ENCODE measurements around the gene SCMH1. TPM values are rescaled to one million over a fixed set of nuclear protein-coding genes. Genes with fewer than 3 reads are reported as not detected.

The SCMH1 gene
- total and polyA plus RNA-seq, 2 experiments from 2014 or later = 15.0 to 19.4 TPM

DNA sequence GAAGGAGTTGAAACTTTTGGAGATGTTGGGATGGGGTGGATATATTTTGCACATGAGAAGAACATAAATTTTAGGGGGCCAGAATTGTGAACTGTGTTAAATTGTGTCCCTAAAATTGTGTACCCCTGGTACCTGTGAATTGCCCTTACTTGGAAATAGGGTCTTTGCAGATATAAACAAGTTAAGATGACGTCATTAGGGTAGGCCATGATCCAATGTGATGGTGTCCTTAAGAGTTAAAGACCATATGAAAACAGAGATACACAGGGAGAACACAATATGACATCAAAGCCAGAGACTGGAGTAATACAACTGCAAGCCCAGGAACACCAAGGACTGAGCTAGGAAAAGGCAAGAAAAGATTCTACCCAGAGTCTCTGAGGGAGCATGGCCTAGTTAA lies 24.0 kb downstream of the SCMH1 start:
- ATAC-seq = no peak
- Mint-ChIP-seq H3K27me3 (ENCODE audit: insufficient read depth, low read depth, poor library complexity) (no peaks in the 10 kb centered on the region), H3K4me3 (no peak overlapping the region), H3K36me3 (ENCODE audit: low read depth) (peaks cover 39% of the 10 kb centered on the region), H3K27ac (no peak overlapping the region), H3K4me1 (no peaks in the 10 kb centered on the region), H3K9me3 (peaks cover 26% of the 10 kb centered on the region; the same call in 2 of the 3 replicates)
- Histone ChIP-seq H3K27me3 (ENCODE audit: insufficient read depth) (no peaks in the 10 kb centered on the region), H3K9me2 (ENCODE audit: insufficient read depth) (no peaks in the 10 kb centered on the region), H3K36me3 (ENCODE audit: insufficient read depth) (peaks cover 10% of the 10 kb centered on the region; the same call in 1 of the 2 replicates), H3K27ac (ENCODE audit: low read depth) (no peak overlapping the region), H3K4me3 (no peak overlapping the region), H2AFZ (no peak overlapping the region), H3K79me2 (replicated peaks; ENCODE audit: insufficient read depth) (no peaks in the 10 kb centered on the region; the same call in none of the 2 replicates), H3F3A (replicated peaks; ENCODE audit: low read depth) (no peaks in the 10 kb centered on the region), H4K20me1 (replicated peaks; ENCODE audit: insufficient read depth) (peaks cover 2% of the 10 kb centered on the region; the same call in 1 of the 2 replicates), H3K4me2 (no peak overlapping the region), H3K4me1 (ENCODE audit: insufficient read depth) (no peaks in the 10 kb centered on the region)
- DNase-seq (ENCODE audit: low spot score) = no peak
- no peak for TF ChIP-seq CREB1 (CRISPR knock-in tag; IDR thresholded peaks at IDR 0.05; ENCODE audit: low read depth)

DNA sequence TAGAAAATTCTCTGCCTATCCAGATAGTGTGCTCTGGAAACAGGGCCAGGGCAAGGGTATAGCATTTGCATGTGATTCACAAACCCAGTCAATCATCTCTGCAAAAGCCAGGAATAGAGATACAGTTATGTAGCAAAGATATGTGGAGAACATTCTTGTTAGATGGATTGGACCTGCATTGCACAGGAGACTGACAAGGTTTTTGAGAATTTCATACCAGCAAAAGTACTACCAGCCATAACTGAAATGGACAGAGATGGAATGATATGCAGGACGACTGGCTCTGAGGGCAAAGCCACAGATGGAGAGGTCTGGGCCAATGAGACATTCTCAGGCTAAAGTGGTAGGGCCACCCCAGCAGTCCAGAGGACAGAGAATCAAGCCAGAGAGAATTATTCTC lies 24.7 kb downstream of the SCMH1 start:
- no peak for DNase-seq (ENCODE audit: low spot score)
- Histone ChIP-seq H2AFZ (no peak overlapping the region), H3K4me2 (no peak overlapping the region), H3K79me2 (replicated peaks; ENCODE audit: insufficient read depth) (no peaks in the 10 kb centered on the region; the same call in none of the 2 replicates), H3K9me2 (ENCODE audit: insufficient read depth) (no peaks in the 10 kb centered on the region), H3K27ac (ENCODE audit: low read depth) (no peak overlapping the region), H3K4me1 (ENCODE audit: insufficient read depth) (no peaks in the 10 kb centered on the region), H3K4me3 (no peak overlapping the region), H4K20me1 (replicated peaks; ENCODE audit: insufficient read depth) (peaks cover 2% of the 10 kb centered on the region; the same call in 1 of the 2 replicates), H3K36me3 (ENCODE audit: insufficient read depth) (peaks cover 10% of the 10 kb centered on the region; the same call in 1 of the 2 replicates), H3F3A (replicated peaks; ENCODE audit: low read depth) (no peaks in the 10 kb centered on the region), H3K27me3 (ENCODE audit: insufficient read depth) (no peaks in the 10 kb centered on the region)
- Mint-ChIP-seq H3K4me3 (no peak overlapping the region), H3K36me3 (ENCODE audit: low read depth) (peaks cover 39% of the 10 kb centered on the region), H3K4me1 (no peaks in the 10 kb centered on the region), H3K27me3 (ENCODE audit: insufficient read depth, low read depth, poor library complexity) (no peaks in the 10 kb centered on the region), H3K9me3 (peaks cover 26% of the 10 kb centered on the region; the same call in 2 of the 3 replicates), H3K27ac (no peak overlapping the region)
- no peak for ATAC-seq
- TF ChIP-seq POLR2AphosphoS5 (IDR thresholded peaks at IDR 0.05; ENCODE audit: low read depth) = no peak
- no peak for TF ChIP-seq CREB1 (CRISPR knock-in tag; IDR thresholded peaks at IDR 0.05; ENCODE audit: low read depth)
- TF ChIP-seq ZNF114 (CRISPR knock-in tag; IDR thresholded peaks at IDR 0.05) = no peak
- TF ChIP-seq ZNF331 (CRISPR knock-in tag; IDR thresholded peaks at IDR 0.05; ENCODE audit: low read depth) = no peak
- TF ChIP-seq, protein P1, sequence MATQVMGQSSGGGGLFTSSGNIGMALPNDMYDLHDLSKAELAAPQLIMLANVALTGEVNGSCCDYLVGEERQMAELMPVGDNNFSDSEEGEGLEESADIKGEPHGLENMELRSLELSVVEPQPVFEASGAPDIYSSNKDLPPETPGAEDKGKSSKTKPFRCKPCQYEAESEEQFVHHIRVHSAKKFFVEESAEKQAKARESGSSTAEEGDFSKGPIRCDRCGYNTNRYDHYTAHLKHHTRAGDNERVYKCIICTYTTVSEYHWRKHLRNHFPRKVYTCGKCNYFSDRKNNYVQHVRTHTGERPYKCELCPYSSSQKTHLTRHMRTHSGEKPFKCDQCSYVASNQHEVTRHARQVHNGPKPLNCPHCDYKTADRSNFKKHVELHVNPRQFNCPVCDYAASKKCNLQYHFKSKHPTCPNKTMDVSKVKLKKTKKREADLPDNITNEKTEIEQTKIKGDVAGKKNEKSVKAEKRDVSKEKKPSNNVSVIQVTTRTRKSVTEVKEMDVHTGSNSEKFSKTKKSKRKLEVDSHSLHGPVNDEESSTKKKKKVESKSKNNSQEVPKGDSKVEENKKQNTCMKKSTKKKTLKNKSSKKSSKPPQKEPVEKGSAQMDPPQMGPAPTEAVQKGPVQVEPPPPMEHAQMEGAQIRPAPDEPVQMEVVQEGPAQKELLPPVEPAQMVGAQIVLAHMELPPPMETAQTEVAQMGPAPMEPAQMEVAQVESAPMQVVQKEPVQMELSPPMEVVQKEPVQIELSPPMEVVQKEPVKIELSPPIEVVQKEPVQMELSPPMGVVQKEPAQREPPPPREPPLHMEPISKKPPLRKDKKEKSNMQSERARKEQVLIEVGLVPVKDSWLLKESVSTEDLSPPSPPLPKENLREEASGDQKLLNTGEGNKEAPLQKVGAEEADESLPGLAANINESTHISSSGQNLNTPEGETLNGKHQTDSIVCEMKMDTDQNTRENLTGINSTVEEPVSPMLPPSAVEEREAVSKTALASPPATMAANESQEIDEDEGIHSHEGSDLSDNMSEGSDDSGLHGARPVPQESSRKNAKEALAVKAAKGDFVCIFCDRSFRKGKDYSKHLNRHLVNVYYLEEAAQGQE (IDR thresholded peaks at IDR 0.05; ENCODE audit: unreplicated experiment) = no peak
- TF ChIP-seq, protein P2, sequence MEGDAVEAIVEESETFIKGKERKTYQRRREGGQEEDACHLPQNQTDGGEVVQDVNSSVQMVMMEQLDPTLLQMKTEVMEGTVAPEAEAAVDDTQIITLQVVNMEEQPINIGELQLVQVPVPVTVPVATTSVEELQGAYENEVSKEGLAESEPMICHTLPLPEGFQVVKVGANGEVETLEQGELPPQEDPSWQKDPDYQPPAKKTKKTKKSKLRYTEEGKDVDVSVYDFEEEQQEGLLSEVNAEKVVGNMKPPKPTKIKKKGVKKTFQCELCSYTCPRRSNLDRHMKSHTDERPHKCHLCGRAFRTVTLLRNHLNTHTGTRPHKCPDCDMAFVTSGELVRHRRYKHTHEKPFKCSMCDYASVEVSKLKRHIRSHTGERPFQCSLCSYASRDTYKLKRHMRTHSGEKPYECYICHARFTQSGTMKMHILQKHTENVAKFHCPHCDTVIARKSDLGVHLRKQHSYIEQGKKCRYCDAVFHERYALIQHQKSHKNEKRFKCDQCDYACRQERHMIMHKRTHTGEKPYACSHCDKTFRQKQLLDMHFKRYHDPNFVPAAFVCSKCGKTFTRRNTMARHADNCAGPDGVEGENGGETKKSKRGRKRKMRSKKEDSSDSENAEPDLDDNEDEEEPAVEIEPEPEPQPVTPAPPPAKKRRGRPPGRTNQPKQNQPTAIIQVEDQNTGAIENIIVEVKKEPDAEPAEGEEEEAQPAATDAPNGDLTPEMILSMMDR (conservative IDR thresholded peaks at IDR 0.05; ENCODE audit: low read depth in 2 of 2) = no peak
- no peak for TF ChIP-seq NANOG (IDR thresholded peaks at IDR 0.05; ENCODE audit: borderline replicate concordance)
- no peak for TF ChIP-seq EZH2 (IDR thresholded peaks at IDR 0.05; ENCODE audit: low read depth, unreplicated experiment)
- TF ChIP-seq, protein P3, sequence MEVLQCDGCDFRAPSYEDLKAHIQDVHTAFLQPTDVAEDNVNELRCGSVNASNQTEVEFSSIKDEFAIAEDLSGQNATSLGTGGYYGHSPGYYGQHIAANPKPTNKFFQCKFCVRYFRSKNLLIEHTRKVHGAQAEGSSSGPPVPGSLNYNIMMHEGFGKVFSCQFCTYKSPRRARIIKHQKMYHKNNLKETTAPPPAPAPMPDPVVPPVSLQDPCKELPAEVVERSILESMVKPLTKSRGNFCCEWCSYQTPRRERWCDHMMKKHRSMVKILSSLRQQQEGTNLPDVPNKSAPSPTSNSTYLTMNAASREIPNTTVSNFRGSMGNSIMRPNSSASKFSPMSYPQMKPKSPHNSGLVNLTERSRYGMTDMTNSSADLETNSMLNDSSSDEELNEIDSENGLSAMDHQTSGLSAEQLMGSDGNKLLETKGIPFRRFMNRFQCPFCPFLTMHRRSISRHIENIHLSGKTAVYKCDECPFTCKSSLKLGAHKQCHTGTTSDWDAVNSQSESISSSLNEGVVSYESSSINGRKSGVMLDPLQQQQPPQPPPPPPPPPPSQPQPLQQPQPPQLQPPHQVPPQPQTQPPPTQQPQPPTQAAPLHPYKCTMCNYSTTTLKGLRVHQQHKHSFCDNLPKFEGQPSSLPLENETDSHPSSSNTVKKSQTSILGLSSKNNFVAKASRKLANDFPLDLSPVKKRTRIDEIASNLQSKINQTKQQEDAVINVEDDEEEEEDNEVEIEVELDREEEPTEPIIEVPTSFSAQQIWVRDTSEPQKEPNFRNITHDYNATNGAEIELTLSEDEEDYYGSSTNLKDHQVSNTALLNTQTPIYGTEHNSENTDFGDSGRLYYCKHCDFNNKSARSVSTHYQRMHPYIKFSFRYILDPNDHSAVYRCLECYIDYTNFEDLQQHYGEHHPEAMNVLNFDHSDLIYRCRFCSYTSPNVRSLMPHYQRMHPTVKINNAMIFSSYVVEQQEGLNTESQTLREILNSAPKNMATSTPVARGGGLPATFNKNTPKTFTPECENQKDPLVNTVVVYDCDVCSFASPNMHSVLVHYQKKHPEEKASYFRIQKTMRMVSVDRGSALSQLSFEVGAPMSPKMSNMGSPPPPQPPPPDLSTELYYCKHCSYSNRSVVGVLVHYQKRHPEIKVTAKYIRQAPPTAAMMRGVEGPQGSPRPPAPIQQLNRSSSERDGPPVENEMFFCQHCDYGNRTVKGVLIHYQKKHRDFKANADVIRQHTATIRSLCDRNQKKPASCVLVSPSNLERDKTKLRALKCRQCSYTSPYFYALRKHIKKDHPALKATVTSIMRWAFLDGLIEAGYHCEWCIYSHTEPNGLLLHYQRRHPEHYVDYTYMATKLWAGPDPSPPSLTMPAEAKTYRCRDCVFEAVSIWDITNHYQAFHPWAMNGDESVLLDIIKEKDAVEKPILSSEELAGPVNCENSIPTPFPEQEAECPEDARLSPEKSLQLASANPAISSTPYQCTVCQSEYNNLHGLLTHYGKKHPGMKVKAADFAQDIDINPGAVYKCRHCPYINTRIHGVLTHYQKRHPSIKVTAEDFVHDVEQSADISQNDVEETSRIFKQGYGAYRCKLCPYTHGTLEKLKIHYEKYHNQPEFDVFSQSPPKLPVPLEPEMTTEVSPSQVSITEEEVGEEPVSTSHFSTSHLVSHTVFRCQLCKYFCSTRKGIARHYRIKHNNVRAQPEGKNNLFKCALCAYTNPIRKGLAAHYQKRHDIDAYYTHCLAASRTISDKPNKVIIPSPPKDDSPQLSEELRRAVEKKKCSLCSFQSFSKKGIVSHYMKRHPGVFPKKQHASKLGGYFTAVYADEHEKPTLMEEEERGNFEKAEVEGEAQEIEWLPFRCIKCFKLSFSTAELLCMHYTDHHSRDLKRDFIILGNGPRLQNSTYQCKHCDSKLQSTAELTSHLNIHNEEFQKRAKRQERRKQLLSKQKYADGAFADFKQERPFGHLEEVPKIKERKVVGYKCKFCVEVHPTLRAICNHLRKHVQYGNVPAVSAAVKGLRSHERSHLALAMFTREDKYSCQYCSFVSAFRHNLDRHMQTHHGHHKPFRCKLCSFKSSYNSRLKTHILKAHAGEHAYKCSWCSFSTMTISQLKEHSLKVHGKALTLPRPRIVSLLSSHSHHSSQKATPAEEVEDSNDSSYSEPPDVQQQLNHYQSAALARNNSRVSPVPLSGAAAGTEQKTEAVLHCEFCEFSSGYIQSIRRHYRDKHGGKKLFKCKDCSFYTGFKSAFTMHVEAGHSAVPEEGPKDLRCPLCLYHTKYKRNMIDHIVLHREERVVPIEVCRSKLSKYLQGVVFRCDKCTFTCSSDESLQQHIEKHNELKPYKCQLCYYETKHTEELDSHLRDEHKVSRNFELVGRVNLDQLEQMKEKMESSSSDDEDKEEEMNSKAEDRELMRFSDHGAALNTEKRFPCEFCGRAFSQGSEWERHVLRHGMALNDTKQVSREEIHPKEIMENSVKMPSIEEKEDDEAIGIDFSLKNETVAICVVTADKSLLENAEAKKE (CRISPR knock-in tag; IDR thresholded peaks at IDR 0.05) = no peak
